Measurements from ENCODE around the gene NOSTRIN.

Gene NOSTRIN

DNA sequence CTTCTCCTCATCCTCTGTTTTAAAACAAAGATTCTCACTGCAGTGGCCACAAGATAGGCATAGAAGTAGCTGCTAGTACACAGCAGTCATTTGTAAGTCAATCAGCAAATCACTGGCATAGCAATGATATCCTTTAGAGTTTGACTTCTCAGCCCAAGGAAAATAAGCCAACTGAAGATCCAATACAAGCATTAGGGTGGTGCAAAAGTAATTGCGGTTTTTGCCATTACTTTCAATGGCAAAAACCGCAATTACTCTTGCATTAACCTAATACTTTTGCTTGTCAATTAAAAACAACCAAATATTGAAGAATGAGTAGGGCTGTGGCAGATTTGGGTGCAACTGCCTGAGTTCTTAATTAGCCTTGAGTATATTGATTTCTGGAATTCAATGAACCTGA lies 101.5 kb downstream of the NOSTRIN start:
- no peak overlapping the region for H3K9ac ChIP-seq
- H4K20me1 ChIP-seq (ENCODE audit: insufficient read depth): no peaks in the 10 kb centered on the region
- no peak overlapping the region for H2AFZ ChIP-seq (ENCODE audit: low read depth)
- no peaks in the 10 kb centered on the region for H3K27me3 ChIP-seq (ENCODE audit: insufficient read depth, low read depth)
- no peaks in the 10 kb centered on the region for H3K4me1 ChIP-seq (ENCODE audit: low read depth, poor library complexity, severe bottlenecking)
- no peak overlapping the region for H3K27ac ChIP-seq
- no peaks in the 10 kb centered on the region for H3K79me2 ChIP-seq (ENCODE audit: insufficient read depth, low read depth)
- H3K4me2 ChIP-seq: no peak overlapping the region
- H3K36me3 ChIP-seq (ENCODE audit: insufficient read depth): no peaks in the 10 kb centered on the region
- TF ChIP-seq, protein P1, sequence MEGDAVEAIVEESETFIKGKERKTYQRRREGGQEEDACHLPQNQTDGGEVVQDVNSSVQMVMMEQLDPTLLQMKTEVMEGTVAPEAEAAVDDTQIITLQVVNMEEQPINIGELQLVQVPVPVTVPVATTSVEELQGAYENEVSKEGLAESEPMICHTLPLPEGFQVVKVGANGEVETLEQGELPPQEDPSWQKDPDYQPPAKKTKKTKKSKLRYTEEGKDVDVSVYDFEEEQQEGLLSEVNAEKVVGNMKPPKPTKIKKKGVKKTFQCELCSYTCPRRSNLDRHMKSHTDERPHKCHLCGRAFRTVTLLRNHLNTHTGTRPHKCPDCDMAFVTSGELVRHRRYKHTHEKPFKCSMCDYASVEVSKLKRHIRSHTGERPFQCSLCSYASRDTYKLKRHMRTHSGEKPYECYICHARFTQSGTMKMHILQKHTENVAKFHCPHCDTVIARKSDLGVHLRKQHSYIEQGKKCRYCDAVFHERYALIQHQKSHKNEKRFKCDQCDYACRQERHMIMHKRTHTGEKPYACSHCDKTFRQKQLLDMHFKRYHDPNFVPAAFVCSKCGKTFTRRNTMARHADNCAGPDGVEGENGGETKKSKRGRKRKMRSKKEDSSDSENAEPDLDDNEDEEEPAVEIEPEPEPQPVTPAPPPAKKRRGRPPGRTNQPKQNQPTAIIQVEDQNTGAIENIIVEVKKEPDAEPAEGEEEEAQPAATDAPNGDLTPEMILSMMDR (conservative IDR thresholded peaks at IDR 0.05; ENCODE audit: low read depth, low read length): no peak
- H3K4me3 ChIP-seq (IDR thresholded peaks at IDR 0.05; ENCODE audit: insufficient read depth, low read depth, low read length): no peak overlapping the region

DNA sequence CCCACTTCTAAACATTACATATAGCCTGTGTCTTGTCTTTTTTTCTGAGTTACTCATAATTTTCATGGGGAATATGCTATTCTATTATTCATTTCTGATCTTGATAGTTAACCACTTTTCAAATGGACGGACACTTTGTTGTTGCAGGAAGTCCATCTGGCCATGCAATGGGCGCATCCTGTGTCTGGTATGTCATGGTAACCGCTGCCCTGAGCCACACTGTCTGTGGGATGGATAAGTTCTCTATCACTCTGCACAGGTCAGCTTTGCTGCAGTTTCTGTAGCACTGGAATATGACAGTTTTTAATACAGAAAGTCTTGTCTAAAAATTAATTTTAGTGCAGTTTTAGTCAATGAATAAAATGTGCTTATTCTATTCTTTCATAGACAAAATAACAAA lies 101.9 kb downstream of the NOSTRIN start:
- H3K4me2 ChIP-seq: no peak overlapping the region
- H3K27me3 ChIP-seq (ENCODE audit: insufficient read depth, low read depth): no peaks in the 10 kb centered on the region
- no peak overlapping the region for H3K4me3 ChIP-seq (IDR thresholded peaks at IDR 0.05; ENCODE audit: insufficient read depth, low read depth, low read length)
- H2AFZ ChIP-seq (ENCODE audit: low read depth): no peak overlapping the region
- H3K27ac ChIP-seq: no peak overlapping the region
- H4K20me1 ChIP-seq (ENCODE audit: insufficient read depth): no peaks in the 10 kb centered on the region
- H3K9ac ChIP-seq: no peak overlapping the region
- H3K36me3 ChIP-seq (ENCODE audit: insufficient read depth): no peaks in the 10 kb centered on the region
- TF ChIP-seq, protein P1 (conservative IDR thresholded peaks at IDR 0.05; ENCODE audit: low read depth, low read length): no peak
- no peaks in the 10 kb centered on the region for H3K4me1 ChIP-seq (ENCODE audit: low read depth, poor library complexity, severe bottlenecking)
- H3K79me2 ChIP-seq (ENCODE audit: insufficient read depth, low read depth): no peaks in the 10 kb centered on the region

DNA sequence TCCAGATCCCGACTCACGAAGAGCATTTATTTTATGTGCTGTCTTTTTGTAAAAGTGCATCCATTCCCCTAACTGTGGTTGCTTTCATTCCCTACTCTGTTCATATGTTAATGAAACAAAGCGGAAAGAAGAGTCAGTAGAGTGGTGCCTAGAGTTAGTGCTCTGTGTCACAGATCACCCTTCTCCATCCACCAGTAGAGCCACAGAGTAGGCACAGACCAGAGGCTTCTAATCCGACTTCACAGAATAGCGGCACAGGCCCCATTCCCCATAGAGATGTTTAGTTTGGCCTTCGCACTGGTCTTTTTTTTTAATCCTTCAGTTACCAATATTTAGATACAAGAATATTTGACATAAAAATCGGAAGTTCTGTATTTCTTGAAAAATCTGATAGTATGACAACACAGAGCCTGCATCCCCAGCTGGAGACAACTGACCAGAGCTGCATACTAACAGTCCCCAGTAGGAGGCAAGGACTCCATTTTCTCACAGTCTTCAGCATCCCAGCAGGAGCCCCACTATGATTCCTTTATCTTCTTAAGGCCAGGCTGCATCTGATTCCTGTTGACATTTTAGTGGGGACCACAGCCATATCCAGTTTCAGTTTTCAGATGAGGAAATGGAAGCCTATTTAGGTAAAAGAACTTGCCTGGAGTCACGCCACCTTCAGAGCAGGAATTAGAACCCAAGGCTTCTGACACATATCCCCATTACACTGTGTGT lies 105.7 kb downstream of the NOSTRIN start:
- Histone ChIP-seq H2AFZ (ENCODE audit: low read depth) (no peak overlapping the region), H3K4me2 (no peak overlapping the region), H3K4me3 (IDR thresholded peaks at IDR 0.05; ENCODE audit: insufficient read depth, low read depth, low read length) (no peak overlapping the region), H3K9ac (no peak overlapping the region), H3K27me3 (ENCODE audit: insufficient read depth, low read depth) (no peaks in the 10 kb centered on the region), H4K20me1 (ENCODE audit: insufficient read depth) (no peaks in the 10 kb centered on the region), H3K36me3 (ENCODE audit: insufficient read depth) (no peaks in the 10 kb centered on the region), H3K27ac (no peak overlapping the region), H3K79me2 (ENCODE audit: insufficient read depth, low read depth) (no peaks in the 10 kb centered on the region), H3K4me1 (ENCODE audit: low read depth, poor library complexity, severe bottlenecking) (no peaks in the 10 kb centered on the region)
- TF ChIP-seq, protein P1 (conservative IDR thresholded peaks at IDR 0.05; ENCODE audit: low read depth, low read length): no peak

DNA sequence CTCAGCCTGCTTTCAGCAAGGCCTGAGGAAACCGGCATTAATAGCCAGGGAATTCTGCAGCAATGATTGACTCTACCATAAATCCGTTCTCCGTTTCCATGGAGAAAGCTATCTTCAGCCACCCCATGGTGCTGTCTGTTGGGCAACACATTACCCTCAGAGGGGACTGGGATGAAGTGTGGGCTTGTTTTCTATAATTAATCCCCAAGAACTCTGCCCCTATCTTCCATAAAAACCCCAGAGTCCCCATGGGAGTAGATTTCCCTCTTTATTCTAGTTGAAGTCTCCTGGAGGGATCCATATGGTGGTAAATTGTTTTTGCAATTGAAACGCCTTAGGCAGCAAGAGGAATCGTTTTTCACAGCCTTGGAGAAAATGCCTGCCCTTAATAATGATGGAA lies 107.9 kb downstream of the NOSTRIN start:
- no peak overlapping the region for H3K9ac ChIP-seq
- no peak overlapping the region for H3K27ac ChIP-seq
- H3K79me2 ChIP-seq (ENCODE audit: insufficient read depth, low read depth): no peaks in the 10 kb centered on the region
- TF ChIP-seq, protein P1 (conservative IDR thresholded peaks at IDR 0.05; ENCODE audit: low read depth, low read length): no peak
- H3K36me3 ChIP-seq (ENCODE audit: insufficient read depth): no peaks in the 10 kb centered on the region
- no peak overlapping the region for H3K4me3 ChIP-seq (IDR thresholded peaks at IDR 0.05; ENCODE audit: insufficient read depth, low read depth, low read length)
- H2AFZ ChIP-seq (ENCODE audit: low read depth): no peak overlapping the region
- no peak overlapping the region for H3K4me2 ChIP-seq
- no peaks in the 10 kb centered on the region for H3K27me3 ChIP-seq (ENCODE audit: insufficient read depth, low read depth)
- H4K20me1 ChIP-seq (ENCODE audit: insufficient read depth): no peaks in the 10 kb centered on the region
- H3K4me1 ChIP-seq (ENCODE audit: low read depth, poor library complexity, severe bottlenecking): no peaks in the 10 kb centered on the region
